Rectal smooth muscle tissue (tissue), 1 donor: ENCODE results near the gene USO1.
"Not testable (repeated sequence)": the region's sequence is repeated elsewhere in the genome, so short reads cannot be mapped to it uniquely, and the experiment has no call there.

ENCODE experiments used
- H3K27ac ChIP-seq: one replicate; pipeline ENCODE4 v1.7.0; 2013; ENCODE audit warnings: low read depth, low read length, inconsistent platforms
- H3K27me3 ChIP-seq: one replicate; pipeline ENCODE4 v1.7.0; 2013; ENCODE audit warnings: low read length; ENCODE audit not compliant: control insufficient read depth, insufficient read depth
- H3K36me3 ChIP-seq: one replicate; pipeline ENCODE4 v1.7.0; 2013; ENCODE audit warnings: low read length; ENCODE audit not compliant: control insufficient read depth, insufficient read depth
- H3K4me1 ChIP-seq: one replicate; pipeline ENCODE4 v1.7.0; 2013; ENCODE audit warnings: low read length; ENCODE audit not compliant: control insufficient read depth, insufficient read depth
- H3K4me3 ChIP-seq: one replicate; pipeline ENCODE4 v1.7.0; 2013; ENCODE audit warnings: low read length
- H3K9ac ChIP-seq: one replicate; pipeline ENCODE4 v1.7.0; 2013; ENCODE audit warnings: low read length

USO1 gene, protein sequence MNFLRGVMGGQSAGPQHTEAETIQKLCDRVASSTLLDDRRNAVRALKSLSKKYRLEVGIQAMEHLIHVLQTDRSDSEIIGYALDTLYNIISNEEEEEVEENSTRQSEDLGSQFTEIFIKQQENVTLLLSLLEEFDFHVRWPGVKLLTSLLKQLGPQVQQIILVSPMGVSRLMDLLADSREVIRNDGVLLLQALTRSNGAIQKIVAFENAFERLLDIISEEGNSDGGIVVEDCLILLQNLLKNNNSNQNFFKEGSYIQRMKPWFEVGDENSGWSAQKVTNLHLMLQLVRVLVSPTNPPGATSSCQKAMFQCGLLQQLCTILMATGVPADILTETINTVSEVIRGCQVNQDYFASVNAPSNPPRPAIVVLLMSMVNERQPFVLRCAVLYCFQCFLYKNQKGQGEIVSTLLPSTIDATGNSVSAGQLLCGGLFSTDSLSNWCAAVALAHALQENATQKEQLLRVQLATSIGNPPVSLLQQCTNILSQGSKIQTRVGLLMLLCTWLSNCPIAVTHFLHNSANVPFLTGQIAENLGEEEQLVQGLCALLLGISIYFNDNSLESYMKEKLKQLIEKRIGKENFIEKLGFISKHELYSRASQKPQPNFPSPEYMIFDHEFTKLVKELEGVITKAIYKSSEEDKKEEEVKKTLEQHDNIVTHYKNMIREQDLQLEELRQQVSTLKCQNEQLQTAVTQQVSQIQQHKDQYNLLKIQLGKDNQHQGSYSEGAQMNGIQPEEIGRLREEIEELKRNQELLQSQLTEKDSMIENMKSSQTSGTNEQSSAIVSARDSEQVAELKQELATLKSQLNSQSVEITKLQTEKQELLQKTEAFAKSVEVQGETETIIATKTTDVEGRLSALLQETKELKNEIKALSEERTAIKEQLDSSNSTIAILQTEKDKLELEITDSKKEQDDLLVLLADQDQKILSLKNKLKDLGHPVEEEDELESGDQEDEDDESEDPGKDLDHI

DNA sequence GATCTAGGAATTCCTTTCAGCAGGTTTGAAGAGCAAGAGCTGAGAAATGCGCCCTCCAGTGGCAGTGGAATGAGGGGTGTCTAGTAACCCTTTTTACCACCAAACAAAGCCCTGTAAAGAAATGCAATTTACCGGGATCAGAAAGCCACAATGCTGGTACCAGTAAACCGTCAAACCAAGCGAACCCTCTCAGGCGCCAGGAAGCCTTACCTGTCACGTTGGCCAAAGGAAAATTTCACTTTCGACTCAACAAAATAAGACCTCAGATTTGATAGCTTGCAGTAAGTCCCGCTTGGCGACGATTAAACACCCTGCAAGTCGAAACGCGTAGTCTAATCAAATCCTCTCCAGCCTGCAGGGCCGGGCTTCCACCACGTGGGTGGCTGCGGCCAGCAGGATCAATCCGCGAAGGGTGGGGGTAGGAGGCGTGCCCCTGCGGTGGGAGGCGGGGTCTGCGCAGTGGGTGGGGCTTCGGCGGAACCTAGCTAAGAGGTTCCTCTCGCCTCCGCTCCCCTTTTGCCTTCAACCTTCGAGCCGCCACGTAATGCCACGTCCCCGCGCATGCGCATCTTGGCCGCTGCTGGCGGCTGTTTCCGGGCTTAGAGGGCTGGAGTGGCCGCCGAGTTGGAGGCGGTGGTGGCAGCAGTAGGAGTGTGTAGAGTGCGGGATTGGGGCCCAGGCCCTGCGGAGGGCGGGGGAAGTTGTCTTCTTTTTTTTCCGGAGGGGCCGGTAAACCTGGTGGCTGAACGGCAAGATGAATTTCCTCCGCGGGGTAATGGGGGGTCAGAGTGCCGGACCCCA lies at the start of gene USO1:
USO1 (plus strand) TSS at position 512 of the 801 bp plus-strand sequence; CDS start at position 755, 243 bp downstream.
- H3K27me3 ChIP-seq, result no peaks in the 10 kb centered on the region
- peak within 1 kb of the TSS; percentile 99 for H3K27ac ChIP-seq
- H3K4me1 ChIP-seq, result peaks cover 17% of the 10 kb centered on the region
- H3K9ac ChIP-seq, result peak within 1 kb of the TSS; percentile 99
- H3K36me3 ChIP-seq, result no peaks in the 10 kb centered on the region
- H3K4me3 ChIP-seq, result peak within 1 kb of the TSS; percentile 98

DNA sequence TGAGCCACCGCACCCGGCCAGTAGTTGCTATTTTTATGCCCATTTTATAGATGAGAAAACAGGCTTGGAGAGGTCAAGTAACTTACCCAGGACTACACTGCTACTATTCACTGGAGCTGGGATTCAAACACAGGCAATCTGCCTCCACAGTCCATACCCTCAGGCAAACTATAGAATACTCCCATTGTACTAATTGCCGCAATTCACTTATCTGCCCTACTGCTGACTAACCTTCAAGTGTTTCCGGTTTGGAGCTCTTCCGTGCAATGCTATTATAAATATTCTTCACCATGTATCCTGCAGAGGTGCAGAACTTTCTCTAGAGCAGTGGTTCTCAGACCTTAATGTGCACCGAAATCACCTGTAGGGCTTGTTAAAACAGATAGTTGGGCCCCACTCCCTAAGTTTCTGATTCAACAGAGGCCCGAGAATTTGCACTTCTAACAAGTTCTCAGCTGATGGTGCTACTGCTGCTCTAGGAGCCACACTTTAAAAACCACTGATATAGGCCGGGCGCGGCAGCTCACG lies 49.3 kb upstream of the USO1 start:
- H3K4me3 ChIP-seq, result no peak overlapping the region
- peaks cover 14% of the 10 kb centered on the region for H3K4me1 ChIP-seq
- H3K27ac ChIP-seq, result no peak overlapping the region
- no peaks in the 10 kb centered on the region for H3K36me3 ChIP-seq
- no peaks in the 10 kb centered on the region for H3K27me3 ChIP-seq
- H3K9ac ChIP-seq, result no peak overlapping the region

DNA sequence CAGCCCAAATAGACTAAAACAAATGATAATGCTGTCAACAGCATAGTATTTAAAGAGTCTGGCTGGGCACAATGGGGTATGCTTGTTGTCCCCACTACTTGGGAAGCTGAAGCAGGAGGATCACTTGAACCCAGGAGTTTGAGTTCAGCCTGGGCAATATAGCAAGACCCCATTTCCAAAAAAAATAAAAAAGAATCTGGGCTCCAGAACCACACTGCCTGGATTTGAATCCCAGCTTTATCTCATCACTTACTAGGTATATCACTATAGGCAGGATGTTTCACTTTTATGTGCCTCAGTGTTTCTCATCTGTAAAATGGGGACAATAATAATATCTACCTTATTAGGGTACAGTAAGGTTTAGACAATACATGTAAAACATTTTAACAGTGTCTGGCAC lies 45.9 kb upstream of the USO1 start:
- Histone ChIP-seq H3K27ac (no peak overlapping the region), H3K36me3 (no peaks in the 10 kb centered on the region), H3K4me3 (no peak overlapping the region), H3K27me3 (no peaks in the 10 kb centered on the region), H3K9ac (no peak overlapping the region), H3K4me1 (peaks cover 6% of the 10 kb centered on the region)

DNA sequence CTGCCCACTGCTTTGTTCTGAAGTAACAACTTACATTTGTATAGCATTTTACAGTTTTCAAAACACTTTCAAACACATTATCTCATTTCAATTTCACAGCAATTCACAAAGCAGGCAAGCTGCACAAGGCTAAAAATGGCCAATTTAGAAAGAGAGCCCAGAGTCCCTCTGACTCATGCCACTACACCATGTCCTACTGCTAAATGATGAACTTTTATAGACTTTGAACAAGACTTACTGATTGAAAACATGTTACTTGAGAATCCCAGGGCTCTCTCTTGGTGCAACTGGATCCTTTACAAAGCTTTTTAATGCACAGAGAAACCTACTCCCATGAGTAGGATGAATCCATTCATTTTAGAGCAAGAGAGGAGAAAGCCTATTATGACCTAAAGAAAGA lies 45.4 kb upstream of the USO1 start:
- H3K9ac ChIP-seq, result no peak overlapping the region
- no peak overlapping the region for H3K27ac ChIP-seq
- H3K36me3 ChIP-seq, result no peaks in the 10 kb centered on the region
- H3K27me3 ChIP-seq, result no peaks in the 10 kb centered on the region
- peaks cover 3% of the 10 kb centered on the region for H3K4me1 ChIP-seq
- H3K4me3 ChIP-seq, result no peak overlapping the region

DNA sequence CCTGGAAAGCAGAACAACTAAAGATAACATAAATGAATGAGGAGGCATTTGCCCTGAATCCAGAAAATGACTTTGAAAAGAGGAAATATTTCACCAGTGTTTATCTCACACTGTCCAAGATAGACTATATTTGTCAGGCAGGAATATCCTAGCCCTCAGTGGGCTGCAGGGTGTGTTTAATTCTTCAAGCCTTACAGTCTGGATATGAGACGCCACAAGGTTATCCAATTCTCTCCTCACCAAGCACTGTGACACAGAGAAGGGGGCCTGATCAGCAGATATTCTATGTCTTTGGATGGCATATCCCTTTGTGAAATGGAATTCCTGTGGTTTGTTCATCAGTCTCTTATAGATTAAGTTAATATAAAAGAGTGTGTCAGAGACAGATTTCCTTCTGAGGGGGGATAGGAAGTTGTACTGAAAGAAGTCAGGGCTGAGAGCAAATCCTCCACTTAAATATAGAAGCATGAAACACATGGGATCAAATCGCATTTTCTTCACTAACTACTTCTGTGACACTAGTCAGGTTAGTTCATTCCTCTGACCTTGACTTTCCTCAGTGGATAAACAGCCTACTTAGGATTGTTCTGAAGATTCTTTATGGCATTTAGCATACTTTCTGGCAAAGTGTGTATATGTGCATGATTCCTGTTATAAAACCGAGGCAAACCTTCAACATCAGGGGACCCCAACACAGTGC lies 44.4 kb upstream of the USO1 start:
- no peaks in the 10 kb centered on the region for H3K36me3 ChIP-seq
- H3K4me1 ChIP-seq, result no peaks in the 10 kb centered on the region
- no peak overlapping the region for H3K9ac ChIP-seq
- H3K27ac ChIP-seq, result no peak overlapping the region
- no peaks in the 10 kb centered on the region for H3K27me3 ChIP-seq
- H3K4me3 ChIP-seq, result no peak overlapping the region

DNA sequence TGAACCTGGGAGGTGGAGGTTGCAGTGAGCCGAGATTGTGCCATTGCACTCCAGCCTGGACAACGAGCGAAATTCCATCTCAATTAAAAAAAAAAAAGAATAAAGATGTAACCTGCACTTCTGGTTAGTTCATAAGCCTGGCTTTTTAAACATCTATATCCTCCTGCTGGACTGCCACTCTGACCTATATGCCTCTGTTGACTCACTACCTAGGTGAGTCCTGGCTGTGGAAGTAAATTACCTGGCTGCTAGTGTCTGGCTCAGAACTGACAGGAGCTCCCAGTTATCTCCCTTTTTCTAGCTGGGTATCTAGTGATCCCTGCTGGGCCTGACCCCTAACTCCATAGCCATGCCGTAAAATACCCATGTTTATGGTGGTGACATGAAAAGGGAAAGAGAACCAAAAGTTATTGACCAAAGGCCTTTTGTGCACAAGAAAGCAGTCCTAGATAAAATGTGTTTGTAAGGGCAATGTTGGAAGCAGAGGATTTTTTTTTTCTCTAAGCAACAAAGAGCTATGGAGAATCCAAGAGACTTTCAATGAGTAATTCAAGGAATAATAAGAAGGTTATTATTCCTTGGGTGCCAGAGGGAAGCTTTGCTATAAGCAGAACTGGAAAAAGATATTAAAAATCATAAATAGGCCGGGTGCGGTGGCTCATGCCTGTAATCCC lies 40.8 kb upstream of the USO1 start:
- Histone ChIP-seq H3K27me3 (no peaks in the 10 kb centered on the region), H3K27ac (no peak overlapping the region), H3K9ac (no peak overlapping the region), H3K36me3 (no peaks in the 10 kb centered on the region), H3K4me1 (no peaks in the 10 kb centered on the region), H3K4me3 (no peak overlapping the region)

DNA sequence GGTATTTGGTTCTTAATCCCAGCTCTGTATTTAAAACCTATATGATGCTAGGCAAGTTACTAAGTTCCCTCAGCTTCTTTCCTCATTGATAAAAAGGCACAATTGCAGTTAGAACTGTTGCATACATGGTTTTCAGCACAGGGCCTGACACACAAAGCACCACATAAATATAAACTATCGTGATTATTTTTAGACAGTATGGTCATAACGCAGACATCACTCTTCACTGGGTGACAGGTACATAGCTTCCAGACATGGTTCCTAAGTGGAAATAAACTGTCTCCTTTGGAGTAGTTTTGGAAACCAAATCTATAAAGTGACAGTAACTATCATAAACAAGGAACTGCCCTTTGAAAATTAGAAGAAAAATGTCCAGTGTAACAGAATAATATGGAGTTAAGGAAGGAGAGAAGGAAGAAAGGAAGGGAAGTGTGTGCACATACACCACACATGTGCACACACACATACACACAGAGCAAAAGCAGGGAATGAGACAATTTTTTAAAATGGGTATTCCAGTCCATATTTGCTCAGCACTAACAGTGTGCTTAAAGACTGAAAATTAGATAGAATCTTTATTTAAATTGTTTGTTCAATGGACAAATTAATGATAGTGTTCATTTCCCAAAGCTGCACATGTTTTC lies 38.7 kb upstream of the USO1 start:
- Histone ChIP-seq H3K4me1 (no peaks in the 10 kb centered on the region), H3K36me3 (no peaks in the 10 kb centered on the region), H3K4me3 (no peak overlapping the region), H3K27ac (no peak overlapping the region), H3K9ac (no peak overlapping the region), H3K27me3 (no peaks in the 10 kb centered on the region)

DNA sequence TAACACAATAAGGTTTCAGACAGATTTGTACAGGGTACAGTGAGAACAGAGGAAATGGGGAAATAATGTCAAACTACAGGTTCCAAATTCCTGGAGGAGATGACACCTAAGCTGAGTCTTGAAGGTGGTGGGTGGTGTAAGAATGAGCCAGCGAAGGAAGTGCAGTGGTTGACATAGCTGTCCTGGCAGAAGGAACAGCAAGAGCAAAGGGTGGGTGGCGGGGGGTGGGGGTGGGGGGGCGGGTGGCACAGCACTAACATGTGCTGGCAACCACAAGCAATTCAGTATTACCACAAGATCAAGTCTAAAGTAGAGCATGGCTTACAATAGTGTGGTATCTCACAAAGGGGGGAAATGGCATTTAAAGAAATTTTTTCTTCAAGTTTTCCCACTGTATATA lies 38.0 kb upstream of the USO1 start:
- H3K27ac ChIP-seq, result no peak overlapping the region
- no peaks in the 10 kb centered on the region for H3K36me3 ChIP-seq
- H3K27me3 ChIP-seq, result no peaks in the 10 kb centered on the region
- H3K9ac ChIP-seq, result no peak overlapping the region
- no peak overlapping the region for H3K4me3 ChIP-seq
- H3K4me1 ChIP-seq, result no peaks in the 10 kb centered on the region

DNA sequence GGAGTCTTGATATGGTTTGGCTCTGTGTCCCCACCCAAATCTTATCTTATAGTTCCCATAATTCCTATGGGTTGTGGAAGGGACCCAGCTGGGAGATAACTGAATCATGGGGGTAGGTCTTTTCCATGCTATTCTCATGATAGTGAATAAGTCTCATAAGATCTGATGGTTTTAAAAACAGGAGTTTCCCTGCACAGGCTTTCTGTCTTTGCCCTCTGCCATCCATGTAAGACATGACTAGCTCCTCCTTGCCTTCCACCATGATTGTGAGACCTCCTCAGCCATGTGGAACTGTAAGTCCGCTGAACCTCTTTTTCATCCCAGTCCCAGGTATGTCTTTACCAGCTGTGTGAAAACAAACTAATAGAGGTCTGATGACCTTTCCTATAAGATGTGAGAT lies 37.3 kb upstream of the USO1 start:
- H3K4me3 ChIP-seq, H3K36me3 ChIP-seq, H3K27ac ChIP-seq, H3K4me1 ChIP-seq, H3K9ac ChIP-seq, H3K27me3 ChIP-seq: not testable (repeated sequence)

DNA sequence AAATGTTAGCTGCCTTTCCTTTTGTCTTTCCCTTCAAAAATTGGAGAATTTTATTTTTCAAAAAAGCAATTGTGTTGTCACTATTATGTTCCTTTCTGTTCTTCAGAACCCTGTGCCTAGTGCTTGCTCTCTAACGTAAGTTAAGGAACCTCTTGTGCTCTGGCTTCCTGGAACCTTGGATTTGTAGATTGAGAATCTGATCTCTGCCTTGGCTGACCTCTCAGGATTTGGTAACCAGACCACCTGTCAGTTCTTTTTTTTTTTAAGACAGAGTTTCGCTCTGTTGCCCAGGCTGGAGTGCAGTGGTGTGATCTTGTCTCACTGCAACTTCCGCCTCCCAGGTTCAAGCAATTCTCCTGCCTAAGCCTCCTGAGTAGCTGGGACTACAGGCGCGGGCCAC lies 32.3 kb upstream of the USO1 start:
- not testable (repeated sequence) for H3K9ac ChIP-seq, H3K4me3 ChIP-seq, H3K4me1 ChIP-seq, H3K36me3 ChIP-seq, H3K27me3 ChIP-seq, H3K27ac ChIP-seq

DNA sequence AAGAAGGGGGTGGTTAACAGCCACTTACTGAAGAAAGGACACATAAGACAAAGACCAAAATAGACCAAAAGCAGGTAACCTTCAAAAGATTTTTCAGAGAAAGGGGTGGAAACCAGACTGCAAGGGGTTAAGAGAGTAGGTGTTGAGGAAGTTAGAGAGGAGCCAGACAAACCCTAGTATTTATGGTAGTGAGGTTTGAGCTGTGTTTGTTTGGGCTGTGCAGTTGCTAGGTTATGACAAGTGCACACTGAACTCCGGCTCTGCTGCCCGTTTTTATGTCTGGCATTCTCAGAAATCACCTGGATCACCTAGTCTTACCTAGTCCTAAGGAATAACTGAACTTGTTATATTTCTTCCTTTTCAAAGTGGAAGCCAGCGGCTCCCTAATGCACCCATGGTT lies 28.3 kb upstream of the USO1 start:
- Histone ChIP-seq H3K4me3 (peak overlapping the region; percentile 30), H3K36me3 (no peaks in the 10 kb centered on the region), H3K4me1 (peaks cover 9% of the 10 kb centered on the region), H3K9ac (no peak overlapping the region), H3K27me3 (no peaks in the 10 kb centered on the region), H3K27ac (peak overlapping the region; percentile 3)
